ENCODE results near the gene NEK11.

DNA sequence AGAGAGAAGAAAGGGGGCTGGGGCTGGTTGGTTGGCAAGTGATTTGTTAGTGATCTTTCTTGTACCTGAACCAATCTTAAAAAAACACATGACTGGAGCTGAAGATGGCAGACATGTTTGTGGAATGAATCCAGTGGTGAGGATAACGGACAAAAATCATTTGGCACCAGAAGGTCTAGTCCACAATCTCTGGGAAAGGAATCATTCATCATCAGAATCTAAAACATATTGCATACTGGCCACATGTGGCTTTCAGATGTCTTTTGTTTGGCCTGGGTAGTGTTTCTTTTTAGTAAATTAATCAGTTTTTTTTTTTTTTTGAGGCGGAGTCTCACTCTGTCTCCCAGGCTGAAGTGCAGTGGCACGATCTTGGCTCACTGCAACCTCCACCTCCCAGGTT lies 5.0 kb downstream of the NEK11 start:
- TF ChIP-seq CTCF (IDR thresholded peaks at IDR 0.05) (no peak), POLR2A (IDR thresholded peaks at IDR 0.05) (no peak)
